GM19438 (cell line): ENCODE data around the gene ZFP36L1.
"Not testable (repeated sequence)": the region's sequence is repeated elsewhere in the genome, so short reads cannot be mapped to it uniquely, and the experiment has no call there.

Source experiments
- ATAC-seq: cut with Tn5 transposase; IDR thresholded peaks from one replicate; pipeline ENCODE4 v1.9.1; 2021; ENCODE audit warnings: low read depth; ENCODE audit not compliant: unreplicated experiment

ZFP36L1 gene

DNA sequence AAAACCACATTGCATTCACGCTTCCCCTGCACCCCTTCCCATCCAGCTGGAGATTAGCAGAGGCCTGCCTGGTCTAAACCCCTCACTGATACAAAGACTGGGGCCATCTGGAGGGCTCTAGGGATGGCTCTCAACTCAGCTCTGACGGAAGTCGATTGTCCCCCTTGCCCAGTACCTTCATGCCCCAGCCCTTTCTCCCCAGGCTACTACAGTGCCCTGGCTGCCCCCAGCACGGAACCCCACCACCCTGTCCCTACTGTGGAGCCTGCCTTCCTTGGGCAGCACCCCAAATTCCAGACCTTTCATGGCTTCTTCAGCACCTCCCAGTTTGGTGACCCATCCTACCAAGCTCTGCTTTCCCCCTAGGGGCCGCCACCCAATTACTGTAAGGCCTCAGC lies 25.6 kb downstream of the ZFP36L1 start:
- ATAC-seq: no peak

- no peak for ATAC-seq
Observed at GRCh38 chr14:68766299-68767247, 26.3 kb downstream of the ZFP36L1 start.

GRCh38 chr14:68763843-68764242 lies 29.0 kb downstream of the ZFP36L1 start:
- ATAC-seq: not testable (repeated sequence)

DNA sequence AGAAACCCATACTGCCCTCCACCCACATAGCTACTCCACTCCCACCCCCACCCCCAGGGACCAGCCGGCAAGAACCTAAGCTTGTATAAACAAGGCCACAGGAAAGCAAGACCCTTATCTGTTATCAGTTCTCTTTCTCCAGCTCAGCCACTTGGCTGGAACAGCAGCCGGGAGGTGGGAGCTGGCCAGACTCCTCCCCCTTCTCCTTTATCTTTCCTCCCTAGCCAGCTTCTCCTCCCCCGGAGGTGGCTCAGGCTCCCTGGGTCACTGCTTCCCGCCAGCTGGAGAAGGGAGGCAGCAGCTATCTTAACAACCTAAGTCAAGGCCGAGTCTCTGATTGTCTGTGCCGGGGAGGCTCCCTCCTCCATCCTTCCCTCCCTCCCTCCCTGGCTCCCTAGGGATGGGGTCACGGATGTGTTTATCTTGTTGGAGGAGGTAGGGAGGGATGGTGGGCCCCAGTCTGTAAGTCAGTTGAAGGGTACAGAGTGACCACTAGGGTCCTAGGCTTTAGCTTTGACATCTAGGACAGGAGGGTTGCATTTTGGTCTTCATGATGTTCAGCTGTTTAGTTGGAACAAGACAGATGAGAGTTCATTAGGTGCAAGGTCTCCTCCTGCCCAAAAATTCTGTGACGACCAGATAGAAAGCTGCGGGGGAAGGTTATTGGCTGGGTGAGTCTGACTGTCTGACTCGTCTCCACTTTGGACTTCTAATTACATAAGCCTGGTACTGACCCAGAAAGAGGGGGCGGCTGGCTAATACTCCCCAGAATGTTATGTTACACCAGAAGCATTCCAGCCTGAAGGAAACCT lies 29.7 kb downstream of the ZFP36L1 start:
- no peak for ATAC-seq

GRCh38 chr14:68761391-68761790 lies 31.5 kb downstream of the ZFP36L1 start:
- no peak for ATAC-seq

GRCh38 chr14:68760761-68761160 lies 32.1 kb downstream of the ZFP36L1 start:
- ATAC-seq: no peak

- ATAC-seq: no peak
Observed at GRCh38 chr14:68759937-68760336, 32.9 kb downstream of the ZFP36L1 start.

DNA sequence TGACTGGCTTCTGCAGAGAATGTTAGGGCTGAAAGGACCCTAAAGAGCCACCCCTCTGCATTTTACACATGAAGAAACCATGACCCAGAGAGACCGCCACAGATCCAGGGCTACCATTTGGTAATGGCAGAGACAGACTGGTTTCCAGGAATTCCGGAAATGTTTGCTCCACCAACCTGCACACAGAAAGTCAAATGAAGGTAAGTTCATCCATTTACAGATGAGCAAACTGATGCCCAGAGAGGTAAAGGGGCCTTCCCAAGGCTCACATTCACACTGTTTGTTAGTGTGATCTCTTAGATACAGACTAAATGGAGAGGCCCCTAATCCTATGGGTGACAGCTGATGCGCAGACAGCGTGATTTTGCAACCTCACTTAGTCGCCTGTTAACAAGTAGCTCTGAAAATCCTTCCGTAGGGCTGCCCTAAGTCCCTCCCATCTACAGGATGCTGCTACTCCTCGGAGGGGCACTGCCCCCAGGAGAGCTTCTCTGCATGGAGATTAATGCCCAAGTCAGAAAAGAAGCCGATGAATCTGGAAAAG lies 33.8 kb downstream of the ZFP36L1 start:
- no peak for ATAC-seq

GRCh38 chr14:68758301-68758700 lies 34.6 kb downstream of the ZFP36L1 start:
- ATAC-seq: no peak

DNA sequence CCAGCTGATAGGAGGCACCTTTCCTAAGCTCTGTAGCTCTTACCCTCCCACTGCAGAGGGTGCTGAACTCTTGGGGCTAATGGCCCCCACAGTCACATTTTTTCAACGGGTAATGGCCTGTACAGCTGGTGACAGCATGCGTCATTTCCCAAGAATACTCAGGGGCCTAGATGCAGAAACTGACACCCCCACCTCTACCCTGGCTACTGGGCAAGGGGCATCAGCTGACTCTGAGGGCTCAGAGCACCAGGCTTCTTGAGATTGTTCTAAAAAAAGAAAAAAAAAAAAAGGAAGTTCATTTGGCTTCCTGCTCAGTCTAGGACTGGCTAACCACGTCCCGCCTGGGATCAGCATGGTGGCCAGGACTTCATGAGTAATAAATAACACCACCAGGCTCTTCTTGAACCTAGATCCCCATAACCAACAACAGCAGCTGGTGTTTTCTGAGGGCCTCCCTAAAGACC lies 35.2 kb downstream of the ZFP36L1 start:
- no peak for ATAC-seq

DNA sequence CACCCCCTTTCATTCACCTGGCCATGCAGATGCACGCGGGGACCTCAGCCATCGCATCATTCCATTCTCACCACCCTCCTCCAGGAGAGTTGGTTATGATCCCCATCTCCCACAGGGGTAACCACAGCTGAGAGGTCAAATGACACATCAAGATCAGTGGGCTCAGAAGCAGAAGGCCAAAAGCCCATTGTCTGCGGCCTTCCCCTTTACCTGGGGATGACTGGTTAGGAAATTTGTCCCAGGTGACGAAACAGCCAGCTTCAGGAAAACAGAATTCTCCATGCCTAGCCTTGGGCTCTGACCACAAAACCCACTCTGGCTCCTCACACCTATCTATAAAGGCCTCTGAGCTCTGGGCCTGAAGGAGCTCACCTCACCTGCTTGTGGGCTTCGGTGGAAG lies 36.1 kb downstream of the ZFP36L1 start:
- no peak for ATAC-seq

DNA sequence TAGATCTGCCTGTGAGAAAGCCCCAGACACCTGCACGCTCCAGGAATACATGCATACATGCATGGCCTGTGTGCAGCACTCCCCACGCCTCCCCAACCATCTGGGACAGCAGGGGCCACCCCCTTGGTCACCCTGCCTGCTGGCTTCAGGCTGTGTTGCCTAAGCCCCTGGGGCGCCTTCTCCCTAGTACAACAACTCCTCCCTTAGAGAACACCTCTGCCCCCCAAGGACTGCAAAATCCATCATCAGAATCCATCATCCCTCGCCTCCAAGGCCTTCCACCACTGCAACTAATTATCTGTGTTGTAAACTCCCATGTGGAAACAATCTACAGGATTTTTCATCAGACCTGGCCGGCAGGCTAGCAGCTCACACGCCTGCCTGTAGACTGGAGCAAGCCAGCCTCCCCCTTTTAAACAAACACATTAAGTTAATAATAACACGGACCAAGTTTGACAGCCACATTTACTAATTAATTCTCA lies 36.8 kb downstream of the ZFP36L1 start:
- ATAC-seq: no peak

DNA sequence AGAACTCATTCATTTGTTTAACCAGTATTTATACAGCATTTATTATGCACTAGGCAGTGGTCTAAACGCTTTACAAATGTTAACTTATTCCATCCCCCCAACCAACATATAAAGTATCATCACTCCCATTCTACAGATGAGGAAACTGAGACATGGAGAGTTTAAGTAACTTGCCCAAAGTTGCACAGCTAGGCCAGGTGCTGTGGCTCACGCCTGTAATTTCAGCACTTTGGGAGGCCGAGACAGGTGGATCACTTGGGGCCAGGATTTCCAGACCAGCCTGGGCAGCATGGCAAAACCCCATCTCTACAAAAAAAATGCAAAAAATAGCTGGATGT lies 37.9 kb downstream of the ZFP36L1 start:
- ATAC-seq: no peak

DNA sequence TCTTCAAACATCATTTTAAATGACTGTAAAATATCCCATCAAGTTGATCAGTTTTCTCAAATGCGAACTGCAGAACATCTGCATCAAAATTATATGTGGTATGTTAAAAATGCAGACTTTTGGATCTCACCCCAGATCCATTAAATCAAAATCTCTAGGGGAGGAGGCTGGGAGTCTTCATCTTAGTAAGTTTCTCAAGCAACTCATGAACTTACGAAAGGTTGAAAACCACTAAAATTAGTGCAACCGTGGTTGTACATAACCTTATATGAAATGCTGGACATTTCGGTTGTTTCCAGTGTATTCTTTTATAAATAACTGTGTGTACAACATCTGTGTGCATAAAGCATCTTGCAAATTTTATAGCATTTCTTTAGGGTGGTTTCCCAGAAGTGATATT lies 39.2 kb downstream of the ZFP36L1 start:
- no peak for ATAC-seq

DNA sequence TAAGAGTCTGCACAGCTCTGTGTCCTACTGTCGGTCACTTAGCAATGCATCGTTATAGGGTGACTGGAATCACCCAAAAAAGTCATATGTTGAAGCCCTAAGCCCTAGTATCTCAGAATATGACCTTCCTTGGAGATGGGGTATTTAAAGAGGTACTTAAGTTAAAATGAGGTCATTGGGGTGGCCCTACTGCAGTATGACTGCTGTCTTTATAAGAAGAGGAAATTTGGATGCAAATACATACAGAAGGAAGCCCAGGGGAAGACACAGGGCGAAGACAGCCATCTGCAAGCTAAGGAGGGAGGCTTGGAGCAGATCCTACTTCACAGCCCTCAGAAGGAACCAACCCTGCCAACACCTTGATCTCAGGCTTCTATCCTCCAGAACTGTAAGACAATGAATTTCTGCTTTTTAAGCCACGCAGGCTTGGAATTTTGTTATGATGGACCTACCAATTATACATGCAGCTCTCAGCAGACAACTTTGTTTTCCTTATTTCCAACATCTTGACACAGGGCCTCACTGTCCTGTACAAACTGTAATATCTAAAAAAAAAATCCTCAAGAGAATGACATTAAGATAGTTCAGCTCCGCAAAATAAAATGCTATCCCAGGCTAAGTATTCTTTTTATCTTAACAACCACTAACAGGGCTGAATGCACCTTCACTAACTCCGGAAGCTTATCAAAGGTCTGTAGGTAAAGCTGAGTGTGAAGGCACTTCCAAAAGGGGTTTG lies 40.4 kb downstream of the ZFP36L1 start:
- no peak for ATAC-seq

DNA sequence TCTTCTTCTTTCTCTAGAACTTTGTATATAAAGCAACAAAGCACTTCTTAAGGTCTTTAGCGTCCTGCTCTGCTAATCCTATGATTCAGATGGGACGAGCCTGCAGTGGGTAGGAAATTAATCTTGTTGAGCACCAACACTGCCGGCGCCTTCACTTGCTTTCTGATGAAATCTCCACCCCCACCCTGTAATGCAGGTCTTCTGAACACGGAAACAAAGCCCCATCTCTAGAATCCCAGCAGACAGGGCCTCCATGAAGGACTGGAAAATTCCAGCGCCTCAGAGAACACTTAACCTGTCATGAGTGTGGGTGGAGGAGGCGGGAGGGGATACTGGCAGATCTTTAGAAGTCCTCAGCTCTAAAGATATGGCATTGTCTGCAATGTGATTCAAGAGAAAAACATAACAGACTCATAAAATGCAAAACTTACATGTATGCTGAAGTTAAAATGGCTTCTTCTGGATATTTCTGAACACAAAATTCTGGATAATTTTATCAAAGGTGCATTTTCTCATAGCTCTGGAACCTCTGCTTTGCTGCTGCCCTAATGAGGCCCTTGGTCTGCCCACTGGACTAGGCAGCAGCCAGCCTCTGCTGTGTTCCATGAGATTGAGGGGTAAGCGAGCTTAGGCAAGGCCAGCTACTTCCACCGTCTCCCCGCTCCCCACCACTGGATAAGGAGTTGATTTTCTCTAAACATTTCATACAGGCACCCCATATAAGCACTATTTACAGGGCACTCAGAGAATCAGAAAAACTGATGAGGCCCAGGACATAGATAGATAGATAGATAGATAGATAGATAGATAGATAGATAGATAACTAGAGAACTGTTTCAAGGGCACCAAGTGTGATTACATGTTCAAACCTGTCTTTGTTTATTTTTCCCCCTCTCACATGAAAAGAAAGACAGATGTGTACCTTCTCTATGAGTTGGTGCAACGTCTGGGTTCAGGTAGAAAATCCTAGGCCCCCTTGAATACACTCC lies 43.1 kb downstream of the ZFP36L1 start:
- no peak for ATAC-seq

DNA sequence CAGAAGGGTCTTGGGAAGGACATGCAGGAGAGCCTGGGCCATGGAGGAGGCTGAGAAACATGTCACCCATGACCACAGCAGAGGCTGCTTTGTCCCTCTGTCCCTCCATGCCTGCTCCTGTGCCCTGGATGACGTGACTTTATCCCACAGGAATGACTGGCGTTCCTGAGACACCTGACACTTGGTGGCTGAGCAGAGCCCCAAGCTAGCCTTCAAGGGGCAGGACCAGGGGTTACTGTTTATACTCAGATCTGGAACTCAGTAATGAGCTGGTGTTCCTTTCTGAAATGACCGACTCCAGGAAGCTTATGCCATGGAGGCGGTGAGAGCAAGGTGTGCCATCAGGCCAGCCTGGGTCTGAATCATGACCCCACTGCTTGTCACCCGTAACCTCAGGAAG lies 44.2 kb downstream of the ZFP36L1 start:
- no peak for ATAC-seq

DNA sequence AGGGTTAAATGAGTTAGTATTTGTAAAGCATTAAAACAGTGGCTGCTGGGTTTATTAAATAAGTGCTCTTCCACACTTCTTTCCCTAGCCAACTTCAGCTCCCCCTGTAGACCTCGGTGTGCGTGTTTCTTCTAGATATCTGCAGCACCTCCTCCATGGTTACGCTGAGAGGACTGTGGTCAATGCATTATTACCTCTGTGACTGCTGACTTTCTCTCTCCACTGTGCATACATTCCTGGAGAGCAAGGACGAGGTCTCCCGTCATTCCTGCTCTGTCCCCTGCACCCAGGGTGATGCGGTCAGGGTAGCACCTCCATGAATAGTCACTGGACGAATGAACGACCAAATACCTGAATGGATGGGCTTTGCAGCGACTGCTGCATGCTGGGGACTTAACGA lies 44.6 kb downstream of the ZFP36L1 start:
- no peak for ATAC-seq

DNA sequence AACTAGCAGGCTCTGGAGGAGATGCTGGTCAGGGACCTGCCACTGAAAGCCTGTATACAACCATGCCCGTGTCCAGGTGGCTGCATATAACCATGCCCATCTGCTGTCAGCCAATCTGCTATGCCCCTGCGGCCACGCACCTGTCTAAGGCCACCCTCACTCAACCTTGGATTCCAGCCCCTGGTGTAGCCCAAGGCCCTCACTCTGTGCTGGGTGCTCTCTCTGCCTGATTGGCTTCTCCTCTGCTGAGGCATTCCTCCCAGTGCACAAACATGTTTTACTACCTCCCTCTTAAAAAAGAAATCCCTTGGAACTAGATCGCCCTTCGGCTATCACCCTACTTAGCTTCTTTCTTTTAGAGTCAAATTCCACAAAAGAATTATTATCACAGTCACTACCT lies 45.5 kb downstream of the ZFP36L1 start:
- ATAC-seq: no peak
